RCC 7860 (cell line): ENCODE results near the gene SLC4A7.
"Not testable (repeated sequence)": the region's sequence is repeated elsewhere in the genome, so short reads cannot be mapped to it uniquely, and the experiment has no call there.

ENCODE experiments used
- DNase-seq: peaks from one replicate; pipeline ENCODE4 v3.0.0-alpha.2; 2015; ENCODE audit warnings: low spot score
- FAIRE-seq: peaks from 2 replicates; lab custom pipeline; 2012; peaks lifted over from hg19 to GRCh38; lab: Jason Lieb, UNC

SLC4A7 gene

GRCh38 chr3:27328982-27329762 lies 155.0 kb downstream of the SLC4A7 start:
- DNase-seq, FAIRE-seq: not testable (repeated sequence)

DNA sequence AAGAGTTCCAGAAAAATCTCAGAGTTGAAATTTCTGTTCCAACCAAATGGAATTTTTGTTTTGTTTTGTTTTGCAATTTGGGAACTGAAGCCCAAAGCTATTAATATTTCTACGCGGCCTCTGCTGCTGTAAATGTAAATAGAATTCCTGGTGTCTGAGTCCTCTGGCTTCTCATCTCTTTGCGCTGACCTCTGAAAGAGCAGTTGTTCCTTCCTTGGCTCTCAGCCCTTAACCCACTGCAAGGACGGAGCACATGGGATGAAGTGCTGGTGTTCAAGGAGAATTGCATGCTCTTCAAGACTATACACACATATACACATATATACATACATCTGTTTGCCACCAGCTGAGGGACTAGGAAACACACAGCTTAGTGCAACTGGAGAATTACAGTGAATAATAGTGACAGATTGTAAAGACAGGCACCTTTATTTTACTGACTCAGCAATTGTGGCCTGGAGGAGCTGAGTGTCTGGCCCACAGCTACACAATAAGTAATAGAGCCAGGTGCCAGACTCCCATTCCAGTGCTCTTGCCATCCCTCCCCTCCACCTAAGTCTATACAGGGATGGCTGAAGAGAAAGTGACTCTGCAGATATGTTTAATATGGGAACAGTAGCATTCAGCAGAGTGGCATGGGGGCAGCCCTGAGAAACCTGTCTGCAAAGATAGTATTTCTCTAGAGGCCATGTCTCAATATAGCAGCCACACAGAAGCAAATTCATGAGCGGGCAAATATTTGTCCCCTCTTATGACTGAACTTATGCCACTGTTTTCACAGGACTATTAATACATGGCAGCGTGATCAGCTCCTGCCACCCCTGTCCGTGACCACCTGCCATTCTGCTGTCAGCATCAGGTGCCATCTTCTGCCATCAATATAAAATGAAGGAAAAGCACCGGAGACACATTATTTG lies 157.3 kb downstream of the SLC4A7 start:
- FAIRE-seq = no peak
- no peak for DNase-seq

DNA sequence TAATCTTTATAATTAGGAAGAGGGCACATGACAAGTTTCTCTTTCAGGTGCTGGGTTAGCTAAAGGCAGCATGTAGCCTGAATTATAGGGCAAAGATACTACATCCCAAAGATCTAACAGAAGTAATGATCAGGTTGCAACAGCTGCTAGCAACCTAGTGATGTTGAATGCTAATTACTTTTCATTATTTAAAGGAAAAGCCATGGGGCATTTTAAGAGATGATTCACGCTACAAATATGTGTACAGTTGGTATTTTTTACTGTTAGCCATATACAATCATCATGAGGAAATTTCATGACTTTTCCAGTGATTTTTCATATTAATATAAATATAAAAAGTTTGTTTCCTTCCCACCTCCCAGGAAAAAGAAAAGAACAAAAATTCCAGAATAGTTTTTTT lies 158.0 kb downstream of the SLC4A7 start:
- FAIRE-seq (no peak), DNase-seq (no peak)

- DNase-seq (no peak), FAIRE-seq (no peak)
Observed at GRCh38 chr3:27325419-27325818, 158.8 kb downstream of the SLC4A7 start.

DNA sequence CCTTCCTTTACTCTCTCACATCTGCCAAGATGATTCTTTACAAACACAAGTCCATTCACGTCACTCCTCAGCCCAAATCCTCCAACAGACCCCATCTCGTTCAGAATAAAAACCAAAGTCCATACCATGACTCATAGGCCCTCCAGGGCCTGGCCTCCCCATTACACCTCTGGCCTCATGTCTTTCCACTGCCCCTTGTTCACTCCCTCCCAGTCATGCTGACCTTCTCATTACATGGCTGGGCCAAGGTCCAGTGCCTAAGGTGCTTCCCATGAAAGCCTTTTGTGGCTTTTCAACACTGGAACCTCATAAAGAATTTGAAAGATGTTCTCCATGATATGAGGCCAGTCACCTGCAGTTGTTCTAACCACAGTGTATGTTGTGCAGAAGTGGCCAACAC lies 159.5 kb downstream of the SLC4A7 start:
- no peak for FAIRE-seq
- DNase-seq = no peak

DNA sequence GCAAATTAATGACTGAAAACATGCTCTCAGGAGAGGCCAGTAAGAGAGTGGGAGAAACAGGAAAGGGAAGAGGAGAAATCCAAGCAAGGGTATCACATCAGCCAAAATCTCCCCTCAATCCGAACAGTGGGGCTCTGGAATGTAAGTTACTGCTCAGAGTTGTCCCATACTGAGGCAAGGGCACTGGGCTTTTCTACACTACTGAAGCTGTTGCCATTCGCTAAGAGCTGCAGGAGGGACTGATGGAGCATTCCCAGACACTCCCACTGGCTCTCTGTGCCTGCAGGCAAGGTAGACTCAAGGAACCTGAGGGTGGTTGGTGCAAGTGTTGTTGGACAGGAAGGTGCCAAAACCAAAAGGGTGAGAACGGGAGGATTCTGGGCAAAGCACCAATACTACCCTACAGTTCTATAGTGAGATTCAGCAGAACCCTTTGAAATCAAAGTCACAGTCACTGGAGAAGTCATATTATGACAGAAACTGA lies 161.1 kb downstream of the SLC4A7 start:
- no peak for DNase-seq
- no peak for FAIRE-seq
